Measurements from ENCODE around the gene CTCFL.

Gene CTCFL

DNA sequence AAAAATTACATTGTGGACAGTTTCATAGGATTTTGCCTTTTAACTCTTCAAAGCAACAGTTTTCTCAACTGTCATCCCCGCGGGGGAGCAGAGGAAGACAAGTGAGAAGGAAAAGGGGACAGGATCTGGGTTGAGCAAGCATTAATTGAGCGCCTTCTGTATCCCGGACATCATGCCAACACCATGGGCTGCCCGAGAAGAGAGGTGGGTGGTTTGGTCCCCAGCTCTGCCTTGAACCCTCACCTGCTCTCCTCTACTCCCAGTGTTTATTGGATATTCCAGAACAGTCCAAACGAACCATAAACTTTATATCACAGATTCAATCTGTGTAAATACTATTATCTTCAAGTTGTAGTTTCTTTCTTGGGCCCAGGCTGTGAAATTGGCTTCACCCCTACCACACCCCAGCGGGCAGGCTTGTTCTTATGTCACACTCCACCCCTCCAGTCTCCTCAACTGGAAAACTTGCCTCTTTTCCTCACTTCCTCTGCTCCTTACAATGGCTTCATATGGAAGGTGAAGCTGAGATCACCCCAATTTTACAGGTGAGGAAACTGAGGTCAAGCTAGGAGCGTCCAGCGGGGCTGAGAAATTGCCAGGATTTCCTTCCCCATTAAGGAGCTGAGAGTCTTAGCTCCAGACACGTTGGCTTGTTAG lies 42.0 kb upstream of the CTCFL start:
- FAIRE-seq (no peak), DNase-seq (ENCODE audit: insufficient read length) (no peak)
- no peak for TF ChIP-seq POLR2AphosphoS5 (IDR thresholded peaks at IDR 0.05; ENCODE audit: low read depth, low read length)
- no peak for TF ChIP-seq POLR2A (IDR thresholded peaks at IDR 0.05; ENCODE audit: low read depth, low read length)
- no peak for TF ChIP-seq TAF1 (IDR thresholded peaks at IDR 0.05; ENCODE audit: borderline replicate concordance, low read depth, low read length)

GRCh38 chr20:57566399-57566798 lies 41.5 kb upstream of the CTCFL start:
- TF ChIP-seq POLR2AphosphoS5 (IDR thresholded peaks at IDR 0.05; ENCODE audit: low read depth, low read length) (no peak), TAF1 (IDR thresholded peaks at IDR 0.05; ENCODE audit: borderline replicate concordance, low read depth, low read length) (no peak), POLR2A (IDR thresholded peaks at IDR 0.05; ENCODE audit: low read depth, low read length) (no peak)
- FAIRE-seq (no peak), DNase-seq (ENCODE audit: insufficient read length) (no peak)

GRCh38 chr20:57564951-57565642 lies 40.2 kb upstream of the CTCFL start:
- DNase-seq (ENCODE audit: insufficient read length), result no peak
- FAIRE-seq, result no peak

GRCh38 chr20:57564180-57564802 lies 39.4 kb upstream of the CTCFL start:
- FAIRE-seq (no peak), DNase-seq (ENCODE audit: insufficient read length) (no peak)
- TF ChIP-seq POLR2A (IDR thresholded peaks at IDR 0.05; ENCODE audit: low read depth, low read length) (no peak), TAF1 (IDR thresholded peaks at IDR 0.05; ENCODE audit: borderline replicate concordance, low read depth, low read length) (no peak), POLR2AphosphoS5 (IDR thresholded peaks at IDR 0.05; ENCODE audit: low read depth, low read length) (no peak)

More at GRCh38 chr20:57564951-57565642, 40.2 kb upstream of the CTCFL start:
- no peak for TF ChIP-seq TAF1 (IDR thresholded peaks at IDR 0.05; ENCODE audit: borderline replicate concordance, low read depth, low read length)
- TF ChIP-seq POLR2AphosphoS5 (IDR thresholded peaks at IDR 0.05; ENCODE audit: low read depth, low read length), result no peak
- TF ChIP-seq POLR2A (IDR thresholded peaks at IDR 0.05; ENCODE audit: low read depth, low read length), result no peak

DNA sequence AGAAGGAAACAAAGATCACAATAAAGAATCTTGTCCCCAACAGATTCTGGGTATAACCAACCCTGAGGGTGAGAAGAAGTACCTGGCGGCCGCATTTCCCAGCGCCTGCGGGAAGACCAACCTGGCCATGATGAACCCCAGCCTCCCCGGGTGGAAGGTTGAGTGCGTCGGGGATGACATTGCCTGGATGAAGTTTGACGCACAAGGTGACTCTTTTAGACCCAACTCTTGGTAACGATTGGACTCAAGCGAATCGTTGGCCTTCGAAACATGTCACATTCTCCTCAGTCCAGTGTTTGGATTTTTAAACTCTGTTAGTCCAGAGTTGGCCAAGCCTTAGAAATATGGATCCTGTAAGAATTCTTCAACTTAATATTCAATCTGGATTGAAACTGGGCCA lies 38.6 kb upstream of the CTCFL start:
- FAIRE-seq, result no peak
- DNase-seq (ENCODE audit: insufficient read length), result no peak
- TF ChIP-seq TAF1 (IDR thresholded peaks at IDR 0.05; ENCODE audit: borderline replicate concordance, low read depth, low read length) (no peak), POLR2AphosphoS5 (IDR thresholded peaks at IDR 0.05; ENCODE audit: low read depth, low read length) (no peak), POLR2A (IDR thresholded peaks at IDR 0.05; ENCODE audit: low read depth, low read length) (no peak)

DNA sequence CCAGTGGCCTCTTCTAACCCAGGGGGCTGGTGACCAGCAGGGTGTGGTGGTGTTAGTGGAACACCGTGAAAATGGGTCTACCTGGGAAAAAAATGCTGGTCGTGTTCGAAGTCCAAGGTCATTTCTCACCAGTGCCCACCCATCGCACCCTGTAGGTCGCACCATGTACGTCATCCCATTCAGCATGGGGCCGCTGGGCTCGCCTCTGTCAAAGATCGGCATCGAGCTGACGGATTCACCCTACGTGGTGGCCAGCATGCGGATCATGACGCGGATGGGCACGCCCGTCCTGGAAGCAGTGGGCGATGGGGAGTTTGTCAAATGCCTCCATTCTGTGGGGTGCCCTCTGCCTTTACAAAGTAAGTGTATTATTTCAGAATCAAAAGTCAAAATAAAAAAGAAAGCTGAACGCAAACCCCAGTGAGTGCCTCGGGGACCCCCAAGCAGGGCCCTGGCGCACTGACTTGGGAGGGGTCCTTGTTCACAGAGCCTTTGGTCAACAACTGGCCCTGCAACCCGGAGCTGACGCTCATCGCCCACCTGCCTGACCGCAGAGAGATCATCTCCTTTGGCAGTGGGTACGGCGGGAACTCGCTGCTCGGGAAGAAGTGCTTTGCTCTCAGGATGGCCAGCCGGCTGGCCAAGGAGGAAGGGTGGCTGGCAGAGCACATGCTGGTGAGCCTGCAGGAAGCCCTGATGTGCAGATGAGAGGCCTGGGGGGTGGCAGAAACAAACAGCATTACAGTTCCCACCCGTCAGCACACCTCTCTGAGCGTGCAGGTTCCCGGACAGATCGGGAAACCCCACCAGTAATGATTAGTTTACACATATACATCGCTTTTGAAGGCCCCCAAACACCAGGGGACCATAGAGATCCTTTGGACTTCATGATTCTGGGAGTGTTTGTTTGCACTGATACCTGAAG lies 37.9 kb upstream of the CTCFL start:
- no peak for TF ChIP-seq POLR2A (IDR thresholded peaks at IDR 0.05; ENCODE audit: low read depth, low read length)
- TF ChIP-seq TAF1 (IDR thresholded peaks at IDR 0.05; ENCODE audit: borderline replicate concordance, low read depth, low read length), result no peak
- TF ChIP-seq POLR2AphosphoS5 (IDR thresholded peaks at IDR 0.05; ENCODE audit: low read depth, low read length), result no peak
- no peak for DNase-seq (ENCODE audit: insufficient read length)
- FAIRE-seq, result no peak

DNA sequence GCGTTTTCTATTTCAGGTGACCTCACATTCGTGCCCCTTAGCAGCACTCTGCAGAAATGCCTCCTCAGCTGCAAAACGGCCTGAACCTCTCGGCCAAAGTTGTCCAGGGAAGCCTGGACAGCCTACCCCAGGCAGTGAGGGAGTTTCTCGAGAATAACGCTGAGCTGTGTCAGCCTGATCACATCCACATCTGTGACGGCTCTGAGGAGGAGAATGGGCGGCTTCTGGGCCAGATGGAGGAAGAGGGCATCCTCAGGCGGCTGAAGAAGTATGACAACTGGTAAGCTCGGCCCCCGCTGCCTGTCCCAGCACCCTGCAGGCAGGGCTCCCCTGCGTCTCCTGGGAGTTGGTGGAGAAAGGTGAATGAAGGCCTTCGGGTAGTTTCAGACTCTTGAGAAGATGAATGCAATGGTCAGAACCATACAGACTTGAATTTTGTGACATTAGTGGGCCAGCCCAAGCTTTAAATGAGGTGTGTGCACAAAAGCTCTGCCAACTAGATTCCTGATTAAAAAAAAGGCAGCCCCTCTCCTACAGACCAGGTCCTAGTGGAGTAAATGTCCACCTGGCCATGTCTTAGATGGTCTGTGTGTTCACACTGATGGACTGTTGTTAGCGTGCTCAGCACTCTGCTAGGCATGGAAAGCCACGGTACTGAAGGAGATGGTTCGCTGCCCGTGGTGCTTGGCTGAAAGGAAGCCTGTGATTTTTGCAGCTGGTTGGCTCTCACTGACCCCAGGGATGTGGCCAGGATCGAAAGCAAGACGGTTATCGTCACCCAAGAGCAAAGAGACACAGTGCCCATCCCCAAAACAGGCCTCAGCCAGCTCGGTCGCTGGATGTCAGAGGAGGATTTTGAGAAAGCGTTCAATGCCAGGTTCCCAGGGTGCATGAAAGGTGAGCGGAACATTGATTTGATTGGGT lies 36.7 kb upstream of the CTCFL start:
- DNase-seq (ENCODE audit: insufficient read length) (no peak), FAIRE-seq (no peak)
- TF ChIP-seq POLR2A (IDR thresholded peaks at IDR 0.05; ENCODE audit: low read depth, low read length) (no peak), POLR2AphosphoS5 (IDR thresholded peaks at IDR 0.05; ENCODE audit: low read depth, low read length) (no peak), TAF1 (IDR thresholded peaks at IDR 0.05; ENCODE audit: borderline replicate concordance, low read depth, low read length) (no peak)

- TF ChIP-seq POLR2AphosphoS5 (IDR thresholded peaks at IDR 0.05; ENCODE audit: low read depth, low read length) (no peak), POLR2A (IDR thresholded peaks at IDR 0.05; ENCODE audit: low read depth, low read length) (no peak), TAF1 (IDR thresholded peaks at IDR 0.05; ENCODE audit: borderline replicate concordance, low read depth, low read length) (no peak)
- DNase-seq (ENCODE audit: insufficient read length) (no peak), FAIRE-seq (no peak)
Observed at GRCh38 chr20:57560554-57561355, 35.8 kb upstream of the CTCFL start, which contains the start of gene PCK1. TSS of gene PCK1 (plus strand) at chr20:57561110. CDS start at chr20:57561412, 302 bp downstream.

- DNase-seq (ENCODE audit: insufficient read length) (no peak), FAIRE-seq (no peak)
- TF ChIP-seq TAF1 (IDR thresholded peaks at IDR 0.05; ENCODE audit: borderline replicate concordance, low read depth, low read length) (no peak), POLR2A (IDR thresholded peaks at IDR 0.05; ENCODE audit: low read depth, low read length) (no peak), POLR2AphosphoS5 (IDR thresholded peaks at IDR 0.05; ENCODE audit: low read depth, low read length) (no peak)
Observed at GRCh38 chr20:57559658-57560553, 35.0 kb upstream of the CTCFL start.
